ENCODE measurements around the gene LRFN4. TPM values are rescaled to one million over a fixed set of nuclear protein-coding genes. Genes with fewer than 3 reads are reported as not detected.

Gene LRFN4
- total RNA-seq, 3 donors from 2014 or later (not counting 1 experiment from before 2014, with no cell fraction given), result 1.2 to 3.4 (median 2.0) TPM

GRCh38 chr11:66870616-66871520 is 14.0 kb downstream of the LRFN4 start:
- no peak for TF ChIP-seq CTCF (IDR thresholded peaks at IDR 0.05)
- H3K9me3 ChIP-seq (ENCODE audit: control insufficient read depth, insufficient read depth, low read length), result no peaks in the 10 kb centered on the region
- H3K36me3 ChIP-seq (ENCODE audit: control insufficient read depth, insufficient read depth, low read length), result no peaks in the 10 kb centered on the region
- no peak for DNase-seq
- Mint-ChIP-seq H3K27me3 (ENCODE audit: low read depth in 2 of 2) (peaks cover 0 to 7% of the 10 kb centered on the region in 2 donors), H3K4me3 (no peak overlapping the region), H3K27ac (no peak overlapping the region), H3K9me3 (no peaks in the 10 kb centered on the region), H3K4me1 (peaks cover 5 to 9% of the 10 kb centered on the region in 2 donors), H3K36me3 (no peaks in the 10 kb centered on the region)
- H3K4me1 ChIP-seq (ENCODE audit: control insufficient read depth, insufficient read depth, low read length), result peaks cover 8% of the 10 kb centered on the region
- H3K4me3 ChIP-seq (ENCODE audit: low read length), result no peak overlapping the region
- ATAC-seq, result no peak
- WGBS (ENCODE audit: insufficient coverage), result 96% methylated on average over 39 of the region's 39 CpGs
- H3K27ac ChIP-seq (ENCODE audit: low read length), result no peak overlapping the region
- intact Hi-C loops (cut with micrococcal nuclease), result no loop called here
- H3K27me3 ChIP-seq (ENCODE audit: control insufficient read depth, insufficient read depth, low read length), result no peaks in the 10 kb centered on the region

GRCh38 chr11:66871521-66871901 is 14.6 kb downstream of the LRFN4 start:
- peaks cover 5 to 9% of the 10 kb centered on the region in 2 donors for H3K4me1 Mint-ChIP-seq
- intact Hi-C loops (cut with micrococcal nuclease), result no loop called here

GRCh38 chr11:66874232-66874631 is 17.4 kb downstream of the LRFN4 start:
- H3K4me1 Mint-ChIP-seq, result peaks cover 0 to 4% of the 10 kb centered on the region in 2 donors
- ATAC-seq, result no peak
- DNase-seq, result no peak

More at GRCh38 chr11:66871521-66871901, 14.6 kb downstream of the LRFN4 start:
- Histone ChIP-seq H3K27ac (ENCODE audit: low read length) (no peak overlapping the region), H3K9me3 (ENCODE audit: control insufficient read depth, insufficient read depth, low read length) (no peaks in the 10 kb centered on the region), H3K36me3 (ENCODE audit: control insufficient read depth, insufficient read depth, low read length) (no peaks in the 10 kb centered on the region), H3K4me3 (ENCODE audit: low read length) (no peak overlapping the region), H3K27me3 (ENCODE audit: control insufficient read depth, insufficient read depth, low read length) (no peaks in the 10 kb centered on the region), H3K4me1 (ENCODE audit: control insufficient read depth, insufficient read depth, low read length) (peaks cover 8% of the 10 kb centered on the region)
- Mint-ChIP-seq H3K4me3 (no peak overlapping the region), H3K9me3 (no peaks in the 10 kb centered on the region), H3K36me3 (no peaks in the 10 kb centered on the region), H3K27me3 (ENCODE audit: low read depth in 2 of 2) (peaks cover 0 to 7% of the 10 kb centered on the region in 2 donors), H3K27ac (no peak overlapping the region)
- 96% methylated on average over 18 of the region's 18 CpGs for WGBS (ENCODE audit: insufficient coverage)
- DNase-seq, result no peak
- ATAC-seq, result no peak
- no peak for TF ChIP-seq CTCF (IDR thresholded peaks at IDR 0.05)

More at GRCh38 chr11:66874232-66874631, 17.4 kb downstream of the LRFN4 start:
- 73% methylated on average over 6 of the region's 6 CpGs for WGBS (ENCODE audit: insufficient coverage)
- no peak overlapping the region for H3K4me3 Mint-ChIP-seq
- no peaks in the 10 kb centered on the region for H3K36me3 Mint-ChIP-seq
- no peak overlapping the region for H3K27ac ChIP-seq (ENCODE audit: low read length)
- H3K9me3 ChIP-seq (ENCODE audit: control insufficient read depth, insufficient read depth, low read length), result no peaks in the 10 kb centered on the region
- H3K27ac Mint-ChIP-seq, result no peak overlapping the region
- no peaks in the 10 kb centered on the region for H3K27me3 ChIP-seq (ENCODE audit: control insufficient read depth, insufficient read depth, low read length)
- H3K9me3 Mint-ChIP-seq, result no peaks in the 10 kb centered on the region
- TF ChIP-seq CTCF (IDR thresholded peaks at IDR 0.05), result no peak
- peaks cover 0 to 7% of the 10 kb centered on the region in 2 donors for H3K27me3 Mint-ChIP-seq (ENCODE audit: low read depth in 2 of 2)
- no peak overlapping the region for H3K4me3 ChIP-seq (ENCODE audit: low read length)
- intact Hi-C loops (cut with micrococcal nuclease), result no loop called here
- H3K36me3 ChIP-seq (ENCODE audit: control insufficient read depth, insufficient read depth, low read length), result no peaks in the 10 kb centered on the region
- no peaks in the 10 kb centered on the region for H3K4me1 ChIP-seq (ENCODE audit: control insufficient read depth, insufficient read depth, low read length)

Measured in natural killer cell (primary cell).